GM21447 (cell line): ENCODE measurements around the gene ESYT1.

Experiments
- ATAC-seq: cut with Tn5 transposase; IDR thresholded peaks from one replicate; pipeline ENCODE4 v1.9.1; 2021; ENCODE audit not compliant: unreplicated experiment

ESYT1 gene

GRCh38 chr12:56128670-56129205, 671 bp downstream of the ESYT1 start:
- no peak for ATAC-seq

- ATAC-seq = no peak
These were observed 1.3 kb downstream of the ESYT1 start for GRCh38 chr12:56129206-56129941.

GRCh38 chr12:56129942-56130495, 2.0 kb downstream of the ESYT1 start:
- ATAC-seq = no peak

- ATAC-seq = no peak
These were observed 2.8 kb downstream of the ESYT1 start for GRCh38 chr12:56130876-56131275.

GRCh38 chr12:56134897-56135296, 6.8 kb downstream of the ESYT1 start:
- ATAC-seq = no peak

- ATAC-seq = no peak
These were observed 9.9 kb downstream of the ESYT1 start for GRCh38 chr12:56137853-56138571.

- ATAC-seq = no peak
These were observed 14.1 kb downstream of the ESYT1 start for GRCh38 chr12:56141946-56142784.

GRCh38 chr12:56143217-56143616, 15.2 kb downstream of the ESYT1 start:
- no peak for ATAC-seq

GRCh38 chr12:56143870-56144269, 15.8 kb downstream of the ESYT1 start:
- no peak for ATAC-seq

- no peak for ATAC-seq
These were observed 17.1 kb downstream of the ESYT1 start for GRCh38 chr12:56145217-56145616.

GRCh38 chr12:56146492-56147460, 18.7 kb downstream of the ESYT1 start:
- ATAC-seq = no peak

- no peak for ATAC-seq
These were observed 22.5 kb downstream of the ESYT1 start for GRCh38 chr12:56150563-56150962.

- peak; percentile 45 for ATAC-seq
These were observed 23.6 kb downstream of the ESYT1 start for GRCh38 chr12:56151672-56152131.

GRCh38 chr12:56152132-56152755, 24.2 kb downstream of the ESYT1 start, which contains the start of gene MYL6B:
Gene MYL6B (plus strand): TSS chr12:56152587. CDS start chr12:56153919, 1,332 bp downstream.
- peak; percentile 84 for ATAC-seq

- no peak for ATAC-seq
These were observed 24.9 kb downstream of the ESYT1 start for GRCh38 chr12:56152756-56153677.

GRCh38 chr12:56153678-56154065, 25.6 kb downstream of the ESYT1 start:
- no peak for ATAC-seq

- ATAC-seq = no peak
These were observed 26.2 kb downstream of the ESYT1 start for GRCh38 chr12:56154246-56154771.

GRCh38 chr12:56154818-56155217, 26.8 kb downstream of the ESYT1 start:
- no peak for ATAC-seq
